GM19239 (cell line): ENCODE measurements around the gene PTPRE.

Experiments used
- DNase-seq: peaks from one replicate; pipeline ENCODE4 v3.0.0; 2011; ENCODE audit warnings: low spot score; ENCODE audit not compliant: insufficient read length
- FAIRE-seq: peaks from 2 replicates; lab custom pipeline; 2011; peaks lifted over from hg19 to GRCh38; lab: Jason Lieb, UNC

PTPRE gene

DNA sequence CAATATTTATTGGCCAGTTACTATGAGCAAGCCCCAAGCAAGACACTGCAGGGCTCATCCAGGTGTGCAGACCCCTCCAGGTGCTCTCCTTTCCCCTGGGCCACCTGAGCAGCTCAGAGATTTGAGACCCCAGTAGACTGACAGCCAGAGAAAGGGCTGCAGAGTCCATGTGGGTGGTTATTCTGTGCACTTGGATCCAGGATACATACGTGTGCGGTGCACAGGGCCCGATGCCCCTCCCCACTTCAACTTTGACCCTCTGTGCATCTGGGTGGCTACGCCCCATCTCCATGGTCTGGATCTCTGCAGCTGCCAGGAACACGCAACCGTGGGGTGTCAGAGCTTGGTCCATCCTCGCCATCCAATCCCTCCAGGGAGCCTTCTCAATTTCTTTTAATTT is 146.5 kb downstream of the PTPRE start:
- FAIRE-seq (no peak), DNase-seq (no peak)

DNA sequence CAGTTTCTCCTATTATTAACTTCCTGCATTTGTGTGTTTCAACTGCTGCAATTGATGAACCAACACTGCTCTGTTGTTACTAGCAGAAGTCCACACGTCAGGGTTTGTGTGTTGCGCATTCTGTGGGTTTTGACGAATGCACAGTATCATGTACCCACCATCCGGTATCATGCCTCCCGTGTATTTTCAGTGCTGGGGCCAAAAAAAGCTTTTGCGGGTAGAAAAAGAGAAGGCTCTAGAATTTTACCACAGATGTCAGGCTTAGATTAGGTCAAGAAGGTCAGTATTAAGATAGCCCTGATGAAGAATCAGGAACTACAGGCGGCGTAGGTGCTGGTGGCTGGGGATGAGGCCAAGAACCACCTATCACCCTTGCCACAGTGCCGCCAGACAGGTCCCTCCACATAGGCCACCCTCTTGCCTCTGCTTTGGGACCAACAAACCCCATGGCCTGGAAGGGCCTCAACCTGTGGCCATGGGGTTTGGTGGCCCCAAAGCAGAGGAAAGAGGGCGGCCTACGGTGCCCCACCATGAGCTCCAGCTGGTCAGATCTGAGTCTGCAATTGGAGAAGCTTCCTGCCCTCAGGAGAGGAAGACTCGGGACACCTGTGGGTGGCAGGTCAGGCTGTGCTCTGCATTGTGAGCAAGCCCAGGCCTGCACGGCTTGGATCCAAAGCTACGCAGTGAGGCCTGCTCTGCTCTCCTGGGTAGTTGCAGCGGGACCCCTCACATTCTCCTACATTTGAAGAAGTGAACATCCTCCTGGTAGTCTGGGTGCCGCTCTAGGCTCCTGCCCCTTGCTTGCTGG is 147.5 kb downstream of the PTPRE start:
- DNase-seq (no peak), FAIRE-seq (no peak)

DNA sequence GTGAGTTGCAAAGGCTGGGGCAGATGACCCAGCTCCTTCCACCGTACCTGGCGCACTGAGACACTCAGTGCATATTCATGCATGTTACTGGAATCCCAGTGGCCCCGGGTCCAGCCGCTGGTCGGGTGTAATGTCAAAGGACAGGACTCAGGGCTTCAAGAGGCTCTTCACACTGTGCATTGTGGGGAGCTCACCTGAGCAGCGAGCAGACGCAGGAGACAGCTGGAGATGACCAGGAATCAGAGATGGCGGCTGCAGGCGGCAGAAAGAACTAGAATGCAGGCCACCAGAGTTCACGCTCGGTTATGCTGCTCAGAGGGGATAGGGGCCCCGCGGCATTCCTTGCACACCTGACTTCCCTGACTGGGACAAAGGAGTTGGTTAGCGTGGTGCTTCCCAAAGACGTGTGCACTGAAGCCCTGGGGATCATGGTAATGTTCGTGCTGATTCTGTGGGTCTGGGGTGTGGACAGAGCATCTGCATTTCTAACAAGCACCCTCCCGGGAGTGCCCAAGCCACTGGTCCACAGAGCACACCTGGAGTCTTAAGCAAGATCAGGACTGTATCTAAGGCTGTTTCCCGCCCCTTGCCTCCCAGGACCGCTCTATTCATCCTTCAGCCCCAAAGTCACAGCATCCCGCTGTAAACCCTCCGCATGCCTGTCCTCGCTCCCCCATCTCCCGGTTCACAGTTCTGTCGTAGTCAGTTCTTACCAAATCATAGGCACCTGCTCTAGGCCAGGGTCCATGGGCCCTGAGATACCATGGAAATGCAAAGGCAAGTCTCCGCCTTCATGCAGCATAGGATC is 148.4 kb downstream of the PTPRE start:
- FAIRE-seq (no peak), DNase-seq (no peak)

DNA sequence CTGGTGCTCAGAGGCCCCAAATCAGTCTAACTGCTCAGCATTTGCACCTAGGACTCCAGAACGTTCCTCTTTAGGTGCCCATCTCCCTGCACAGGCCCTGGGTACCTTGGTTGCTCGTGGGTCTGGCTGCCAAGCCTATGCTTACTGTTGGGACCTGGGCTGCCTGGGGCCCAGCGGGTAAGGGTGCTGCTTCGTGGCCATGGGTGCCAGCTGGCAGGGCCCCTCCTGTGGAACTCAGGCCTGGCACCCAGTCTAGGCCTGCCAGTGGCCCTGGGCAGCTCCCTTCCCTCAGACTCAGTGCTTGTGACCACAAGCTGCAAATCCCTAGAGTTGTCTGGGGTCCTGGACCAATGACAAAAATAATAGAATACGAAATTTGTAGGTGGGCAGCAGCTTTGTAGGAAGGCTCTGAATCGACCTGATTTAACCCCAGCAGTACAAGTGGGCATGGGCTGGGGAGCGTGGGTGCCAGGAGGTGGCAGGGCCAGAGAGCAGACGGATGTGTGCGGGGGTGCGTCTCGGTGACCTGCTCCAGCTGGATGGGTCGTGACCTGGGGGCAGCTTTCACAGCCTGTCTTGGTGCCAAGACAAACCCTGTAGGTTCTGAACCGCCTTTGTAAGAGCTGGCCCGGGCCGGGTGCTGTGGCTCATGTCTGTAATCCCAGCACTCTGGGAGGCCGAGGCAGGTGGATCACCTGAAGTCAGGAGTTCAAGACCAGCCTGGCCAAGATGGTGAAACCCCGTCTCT is 149.6 kb downstream of the PTPRE start:
- FAIRE-seq (no peak), DNase-seq (no peak)

DNA sequence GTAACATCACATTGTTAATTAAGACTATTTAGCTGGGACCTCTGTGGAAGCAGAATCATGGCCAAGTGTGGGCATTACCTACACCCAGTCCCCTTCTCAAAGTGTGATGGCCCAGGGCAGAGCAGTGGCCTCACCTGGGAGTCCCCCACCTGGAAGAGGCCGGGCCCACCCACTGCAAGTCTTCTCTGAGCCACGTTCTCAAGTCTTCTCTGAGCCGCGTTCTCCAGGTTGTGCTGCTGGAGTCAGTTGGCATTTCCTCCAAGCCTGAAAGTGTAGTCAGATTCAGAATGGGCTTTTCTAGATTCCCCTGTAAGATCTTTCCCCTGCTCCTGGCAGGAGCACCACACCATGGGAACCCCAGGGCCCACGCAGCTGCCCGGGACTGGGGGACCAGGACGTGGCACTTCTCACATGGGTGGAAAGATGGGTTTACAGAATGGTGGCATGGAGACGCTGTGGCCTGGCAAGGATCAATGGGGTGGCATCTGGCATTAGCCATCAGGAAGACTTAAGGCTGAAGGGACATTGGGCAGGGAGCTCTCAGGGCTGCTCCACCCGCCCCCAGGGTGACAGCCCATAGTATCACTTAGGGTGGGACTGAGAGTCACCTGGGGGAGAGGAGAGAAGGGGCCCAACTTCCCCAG is 151.3 kb downstream of the PTPRE start:
- no peak for DNase-seq
- no peak for FAIRE-seq

DNA sequence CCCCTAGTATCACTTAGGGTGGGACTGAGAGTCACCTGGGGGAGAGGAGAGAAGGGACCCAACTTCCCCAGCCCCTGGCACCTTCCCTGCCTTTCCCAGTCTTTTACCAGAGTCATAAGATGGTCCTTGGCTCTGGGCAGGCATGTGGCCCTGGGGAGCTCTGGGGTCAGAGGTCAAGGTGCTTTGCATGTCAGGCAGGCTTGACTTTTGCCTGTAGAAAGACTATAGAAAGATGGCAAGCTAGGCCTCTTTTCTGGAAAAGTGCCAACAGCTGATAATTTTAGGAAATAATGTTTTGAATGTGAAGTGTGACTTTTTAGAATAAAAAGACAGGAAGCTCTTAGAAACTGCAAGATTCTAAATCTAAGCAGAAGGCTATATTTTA is 151.8 kb downstream of the PTPRE start:
- FAIRE-seq (no peak), DNase-seq (no peak)

DNA sequence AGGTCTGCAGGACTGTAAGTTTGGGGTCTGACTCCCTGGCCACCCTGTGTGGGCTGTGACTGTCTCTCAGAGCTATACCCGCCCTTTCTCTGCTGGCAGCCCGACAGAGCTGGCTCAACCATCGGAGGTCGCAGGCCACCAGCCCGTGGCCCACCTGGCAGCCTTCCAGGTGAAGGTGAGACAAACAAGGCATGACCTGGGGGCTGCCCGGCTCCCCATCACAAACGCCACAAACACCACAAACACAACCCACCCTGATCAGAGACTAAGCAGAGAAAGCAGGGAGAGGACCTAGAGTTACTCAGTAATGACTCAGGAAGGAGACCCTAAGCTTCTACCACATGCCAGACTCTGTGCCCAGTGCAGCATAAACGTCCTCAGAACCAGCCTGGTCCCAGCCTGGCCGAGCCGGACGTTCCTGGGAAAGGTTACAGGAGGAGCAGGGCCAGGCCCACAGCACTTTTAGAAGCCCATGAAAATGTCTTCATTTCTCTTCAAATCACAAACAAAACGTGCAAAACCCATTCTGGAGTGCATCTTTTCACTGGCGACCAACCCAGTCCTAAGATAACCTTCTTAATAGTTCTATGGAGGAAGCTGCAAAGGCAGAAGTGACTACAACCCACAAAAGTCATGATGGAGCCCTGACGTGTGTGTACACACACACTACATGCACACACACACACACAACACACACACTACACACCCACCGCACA is 152.5 kb downstream of the PTPRE start:
- DNase-seq: no peak
- FAIRE-seq: no peak

DNA sequence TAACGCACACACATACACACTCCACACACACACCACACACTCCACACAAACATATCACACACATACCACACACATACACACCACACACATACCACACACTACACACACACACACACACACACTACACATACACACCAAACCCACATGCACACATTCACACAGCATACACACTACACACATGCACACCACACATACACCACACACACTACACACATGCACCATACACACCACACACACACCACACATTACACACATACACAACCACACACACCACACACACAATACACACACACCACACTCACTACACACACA is 153.0 kb downstream of the PTPRE start:
- FAIRE-seq (no peak), DNase-seq (no peak)

DNA sequence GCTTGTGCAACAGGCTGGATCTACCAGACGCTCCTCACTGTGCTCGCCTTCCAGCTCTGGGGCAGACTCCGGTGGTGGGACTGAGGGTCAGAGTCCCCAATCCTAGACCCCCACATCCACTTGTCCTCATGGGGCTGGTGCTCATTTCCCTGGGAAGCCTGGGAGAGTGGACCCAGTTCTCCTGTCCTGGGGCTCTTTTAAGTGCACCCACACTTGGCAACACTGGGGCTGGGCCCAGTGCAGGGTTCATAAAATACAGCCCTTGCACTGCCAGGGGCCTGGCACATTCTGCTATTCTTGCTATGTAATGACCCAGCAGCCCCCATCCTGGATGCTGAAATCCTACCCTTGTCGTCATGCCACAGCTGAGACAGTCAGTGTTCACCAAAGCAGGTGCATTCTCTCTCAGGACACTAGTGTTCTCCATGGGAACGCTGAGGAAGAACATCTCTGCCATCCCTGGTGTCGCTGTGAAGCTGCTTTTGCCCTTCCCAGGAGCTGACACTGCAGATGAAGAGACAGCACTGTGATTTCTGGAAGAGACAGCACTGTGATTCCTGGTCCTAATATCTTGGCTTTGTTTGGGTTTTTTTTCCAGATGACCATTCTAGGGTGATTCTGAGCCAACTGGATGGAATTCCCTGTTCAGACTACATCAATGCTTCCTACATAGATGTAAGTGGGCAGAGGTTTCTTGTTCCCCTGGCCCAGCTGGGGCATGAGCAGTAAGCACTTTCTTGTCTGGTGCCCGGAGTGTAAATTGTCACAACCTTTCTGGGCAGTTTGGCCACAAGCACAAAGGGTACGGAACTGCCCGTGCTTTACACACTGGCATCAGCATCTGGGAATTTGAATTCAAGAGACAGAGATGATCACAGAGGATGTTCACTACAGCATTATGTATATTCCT is 153.7 kb downstream of the PTPRE start:
- DNase-seq (no peak), FAIRE-seq (no peak)

DNA sequence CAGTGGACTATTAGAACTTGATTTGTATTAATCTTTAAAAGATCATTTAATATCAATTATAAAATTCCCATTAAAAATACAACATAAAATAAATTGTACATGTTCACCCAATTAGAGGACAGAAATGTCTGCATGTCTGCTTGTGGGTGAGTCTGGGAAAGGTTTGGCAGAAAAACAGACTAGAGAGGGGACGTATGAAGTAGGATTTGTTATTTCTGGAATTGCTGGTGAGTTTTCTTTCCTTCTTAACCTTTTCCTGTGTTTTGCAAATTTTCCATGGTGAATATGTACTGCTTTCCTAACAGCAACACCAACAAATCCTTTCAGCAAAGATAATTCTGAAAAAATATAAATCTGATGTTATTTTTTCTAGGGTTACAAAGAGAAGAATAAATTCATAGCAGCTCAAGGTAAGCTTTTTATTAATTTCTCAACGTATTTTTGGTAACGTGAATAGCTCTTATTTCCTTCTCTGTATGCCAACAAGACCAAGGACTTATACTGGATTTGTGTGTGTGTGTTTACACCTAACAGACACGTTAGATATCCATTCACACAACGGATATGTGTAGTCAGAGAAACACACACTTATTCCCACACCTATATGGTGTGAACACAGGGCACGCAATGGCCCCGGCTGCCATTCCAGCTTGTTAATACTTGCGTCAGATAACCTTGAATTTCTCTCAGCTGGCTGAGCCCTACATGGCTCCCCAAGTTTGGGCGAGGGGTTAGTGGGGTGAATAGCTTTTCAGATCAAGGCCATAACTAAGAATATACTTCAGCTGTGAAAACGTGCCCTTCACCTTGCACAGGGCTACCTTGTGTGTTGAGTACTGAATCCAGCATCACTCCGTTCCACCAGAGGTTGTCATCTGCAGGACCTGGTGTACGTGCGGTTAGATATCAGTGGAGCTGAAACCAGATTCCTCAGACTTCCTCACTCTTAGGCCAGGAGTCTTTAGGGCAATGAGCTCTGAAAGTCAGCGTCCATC is 154.7 kb downstream of the PTPRE start:
- no peak for FAIRE-seq
- no peak for DNase-seq

DNA sequence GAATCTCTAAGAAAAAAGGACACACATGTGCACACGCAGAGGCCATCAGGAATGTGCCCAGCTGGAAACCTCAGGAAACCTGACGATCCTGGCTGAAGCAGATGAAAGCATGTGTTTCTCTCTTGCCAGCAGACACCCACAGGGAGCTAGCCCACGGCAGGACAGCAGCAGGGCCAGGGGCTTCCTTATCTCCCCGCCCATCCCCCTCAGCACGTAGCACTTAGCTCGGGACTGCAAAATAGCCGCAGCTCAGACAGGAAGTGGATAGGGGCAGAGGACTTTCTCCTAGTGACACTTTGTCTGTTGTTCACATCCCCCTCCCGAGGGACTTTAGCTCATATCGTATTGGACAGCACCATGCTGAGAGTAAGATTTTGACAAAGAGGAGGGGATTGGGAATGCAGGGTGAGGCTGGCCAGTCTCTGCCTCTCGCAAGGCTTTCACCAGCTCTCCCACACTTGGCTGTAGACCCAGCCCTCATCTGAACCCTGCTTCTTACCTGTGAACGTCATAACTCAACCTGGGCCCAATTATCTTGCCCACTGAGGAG is 155.5 kb downstream of the PTPRE start:
- FAIRE-seq (no peak), DNase-seq (no peak)

DNA sequence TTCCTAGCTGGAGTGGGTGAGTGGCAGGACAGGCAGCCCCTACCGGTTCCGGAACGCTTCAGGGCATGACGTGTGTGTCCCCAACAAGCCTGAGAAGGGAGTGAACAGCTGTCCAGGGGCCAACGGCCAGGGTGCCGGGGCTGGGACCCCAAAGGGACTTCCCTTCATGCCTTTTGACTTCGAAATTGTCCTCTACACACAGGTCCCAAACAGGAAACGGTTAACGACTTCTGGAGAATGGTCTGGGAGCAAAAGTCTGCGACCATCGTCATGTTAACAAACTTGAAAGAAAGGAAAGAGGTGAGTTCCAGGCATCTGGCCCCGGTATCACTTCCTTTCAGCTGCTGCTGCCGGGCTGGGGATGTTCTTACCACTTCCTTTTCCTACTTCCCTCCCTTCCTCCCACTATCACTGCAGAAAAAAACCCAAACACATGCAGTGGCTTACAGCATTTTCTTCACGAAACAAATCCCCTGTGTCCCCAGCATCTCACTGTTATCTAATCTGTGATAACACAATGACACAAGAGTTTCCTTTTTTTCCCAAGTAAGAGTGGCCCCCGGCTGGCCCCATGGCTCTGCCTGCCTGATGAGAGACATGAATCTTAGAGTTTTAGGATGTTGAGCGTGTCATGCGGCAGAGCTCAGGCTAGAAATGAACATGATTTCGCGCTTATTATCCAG is 156.1 kb downstream of the PTPRE start:
- peak; percentile 36 for DNase-seq
- peak; percentile 98 for FAIRE-seq

DNA sequence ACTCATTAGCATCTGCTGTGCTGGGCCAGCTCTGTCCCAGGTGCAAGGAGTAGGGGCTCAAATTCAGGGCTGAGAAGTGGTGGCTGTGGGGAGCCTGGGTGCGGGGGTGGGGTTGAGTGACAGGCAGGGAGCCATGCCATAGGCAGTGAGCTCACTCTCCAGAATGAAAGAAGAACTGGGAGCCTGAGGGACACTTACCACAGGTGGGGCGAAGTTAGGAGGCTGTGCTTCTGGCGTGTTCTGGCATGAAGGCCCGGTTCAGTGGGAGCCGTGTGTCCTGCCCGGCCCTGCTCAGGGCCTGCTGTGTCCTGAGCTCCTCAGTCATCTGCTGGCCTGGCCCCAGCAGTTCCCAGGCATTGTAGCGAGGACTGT is 156.8 kb downstream of the PTPRE start:
- DNase-seq (no peak), FAIRE-seq (no peak)

DNA sequence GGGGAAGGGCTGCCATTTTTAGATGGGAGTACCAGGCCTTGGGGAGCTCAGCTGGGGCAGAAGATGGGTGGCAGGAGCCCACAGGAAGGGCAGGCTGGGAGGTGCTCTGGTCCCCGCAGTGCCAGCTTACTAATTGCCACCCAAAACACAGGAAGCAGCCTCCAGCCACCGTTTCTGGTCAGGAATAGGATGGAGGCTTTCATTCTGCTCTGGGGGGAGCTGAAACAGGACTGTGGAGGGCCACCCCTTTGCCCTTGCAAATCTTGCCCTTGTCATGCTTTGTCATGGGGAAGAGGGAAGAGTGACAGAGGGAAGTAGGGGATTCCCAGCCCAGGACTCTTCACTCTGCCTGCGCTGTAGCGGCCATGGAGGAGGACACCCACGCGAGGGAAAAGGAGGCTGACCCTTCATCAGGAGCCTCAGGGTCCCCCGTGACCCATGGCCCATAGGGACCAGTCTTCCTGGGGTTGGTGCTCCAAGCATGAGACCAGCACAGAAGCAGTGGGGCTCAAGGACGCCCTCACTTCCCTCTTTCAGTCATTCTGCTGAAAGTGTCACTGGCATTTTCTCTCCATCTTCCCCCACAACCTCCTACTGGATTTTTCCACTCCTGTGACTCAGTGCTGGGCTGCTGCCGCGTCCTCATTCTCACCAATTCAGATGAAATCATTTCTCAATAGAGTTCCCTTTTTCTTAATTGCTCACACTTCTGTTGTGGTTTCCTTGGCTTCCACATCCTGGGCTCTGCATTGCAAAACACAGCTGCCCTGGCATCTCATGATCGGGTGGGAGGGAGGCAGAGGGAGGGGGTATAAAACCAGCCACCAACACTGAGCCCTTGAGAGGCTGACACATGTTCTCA is 157.4 kb downstream of the PTPRE start:
- FAIRE-seq (peak; percentile 78), DNase-seq (no peak)

DNA sequence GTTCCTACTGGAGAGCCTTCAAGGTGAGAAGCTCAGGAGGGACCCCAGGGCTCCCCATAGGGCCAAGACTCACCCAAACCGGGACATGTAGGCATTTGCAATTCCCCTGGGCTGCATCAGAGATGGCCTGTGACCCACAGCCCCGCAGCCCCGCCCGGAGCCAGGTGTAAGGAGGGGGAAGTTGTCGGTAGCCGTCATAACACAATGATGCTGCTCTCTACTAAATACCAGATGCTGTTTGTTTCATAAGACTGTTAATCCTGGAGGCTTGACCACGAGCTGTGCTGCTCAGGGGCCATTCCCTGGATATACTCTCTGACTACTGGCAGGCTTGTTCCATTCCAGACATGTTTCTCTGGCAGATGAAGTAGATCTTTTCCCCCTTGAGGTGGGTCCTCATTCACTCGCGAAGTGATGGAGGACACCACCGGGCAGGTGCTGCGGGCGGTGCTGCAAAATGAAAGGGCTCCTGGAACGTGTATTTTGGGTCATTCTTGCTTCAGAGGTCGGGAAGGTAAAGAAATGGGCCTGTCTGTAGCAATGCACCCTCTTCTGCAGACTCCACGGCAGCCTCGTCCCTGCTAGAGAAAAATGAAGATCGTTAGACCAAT is 158.2 kb downstream of the PTPRE start:
- peak; percentile 84 for FAIRE-seq
- peak; percentile 23 for DNase-seq
